ENCODE measurements around the gene NBPF19.
"Not testable (repeated sequence)": the region's sequence is repeated elsewhere in the genome, so short reads cannot be mapped to it uniquely, and the experiment has no call there.

NBPF19 gene

DNA sequence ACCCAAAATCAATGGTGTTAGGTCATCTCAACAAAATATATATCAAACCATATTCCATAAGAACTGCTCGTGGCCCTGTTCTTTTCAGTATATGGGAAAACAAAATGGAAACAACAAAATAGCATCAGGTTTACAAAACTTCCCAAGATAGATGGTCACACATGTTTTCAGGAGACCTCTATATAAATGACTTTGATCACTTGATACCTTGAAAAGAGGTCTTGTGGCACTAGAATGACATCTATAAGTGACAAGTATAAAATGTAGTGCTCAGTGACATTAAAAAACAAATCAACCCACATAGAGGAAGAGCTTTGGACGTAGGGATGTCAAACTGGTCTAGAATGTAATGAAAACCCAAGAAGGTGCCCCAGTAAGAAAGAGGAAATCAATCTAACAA lies at the start of gene NBPF19:
TSS of gene NBPF19 (plus strand) at position 301 of the 400 bp plus-strand sequence. CDS start 888 bp downstream, outside the sequence.
- DNase-seq, result not testable (repeated sequence)

DNA sequence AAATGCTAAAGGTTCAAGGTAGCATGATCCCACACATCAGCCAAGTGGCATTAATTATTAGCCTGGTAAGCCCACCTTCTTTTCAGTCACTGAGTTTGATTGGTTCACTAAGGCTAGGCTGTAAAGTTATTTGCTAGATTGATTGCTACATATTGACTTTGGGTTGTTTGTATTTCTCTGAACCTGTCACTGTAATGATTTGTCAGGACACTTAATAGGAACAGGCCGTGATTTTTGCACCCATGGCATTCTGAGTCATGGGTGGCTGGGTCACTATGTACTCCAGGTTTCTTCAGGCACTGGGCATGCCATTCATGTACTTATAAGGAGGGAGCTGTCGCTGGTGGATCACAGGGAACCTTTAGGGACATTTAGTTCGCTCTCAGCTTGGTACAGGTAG lies 46.5 kb upstream of the NBPF19 start:
- not testable (repeated sequence) for DNase-seq

- DNase-seq, result not testable (repeated sequence)
These were observed 29.4 kb upstream of the NBPF19 start for GRCh38 chr1:149445451-149445850.

- not testable (repeated sequence) for DNase-seq
These were observed 22.6 kb upstream of the NBPF19 start for GRCh38 chr1:149452196-149452595.

DNA sequence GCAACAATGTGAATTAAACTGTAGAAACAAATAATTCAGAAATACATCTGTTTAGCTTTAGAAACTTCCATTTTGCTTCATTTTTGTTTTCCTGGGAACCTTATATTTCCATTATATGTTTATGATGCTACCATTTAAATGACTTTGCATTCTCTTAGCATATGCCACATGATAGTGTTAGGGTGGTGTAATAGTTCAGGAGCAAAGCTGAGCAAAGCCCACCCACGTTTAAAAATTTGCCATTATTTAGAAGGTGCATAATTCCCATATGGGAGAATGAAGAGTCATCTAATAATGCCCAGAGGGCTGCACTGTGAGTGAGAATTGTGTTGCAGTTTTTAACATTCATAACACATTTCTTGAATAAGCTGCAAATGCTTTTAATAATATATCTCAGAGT lies 22.2 kb upstream of the NBPF19 start:
- DNase-seq, result not testable (repeated sequence)

DNA sequence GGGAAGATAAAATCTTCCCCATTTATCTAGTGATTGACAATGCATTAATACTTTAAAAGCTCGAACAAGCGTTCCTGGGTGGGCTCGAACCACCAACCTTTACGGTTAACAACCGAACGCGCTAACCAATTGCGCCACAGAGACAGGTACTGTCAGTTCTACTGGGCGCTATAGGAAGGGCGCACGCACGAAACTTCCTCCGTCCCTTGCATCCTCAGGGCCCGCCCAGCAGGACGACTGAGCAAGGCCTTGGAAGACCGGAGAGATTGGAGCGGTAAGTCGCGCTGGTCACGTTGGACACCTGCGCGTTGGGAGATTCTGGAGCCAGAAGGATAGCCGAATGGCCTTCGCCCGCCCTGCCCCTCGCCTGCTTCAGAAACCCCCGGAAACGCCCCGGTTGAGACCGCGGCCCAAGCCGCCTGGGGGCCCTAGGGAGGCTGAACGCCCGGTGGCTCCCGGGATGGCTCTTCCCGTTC lies 83.5 kb downstream of the NBPF19 start:
- peak; percentile 40 for DNase-seq

GRCh38 chr1:149561806-149562205 lies 87.0 kb downstream of the NBPF19 start:
- DNase-seq, result not testable (repeated sequence)

DNA sequence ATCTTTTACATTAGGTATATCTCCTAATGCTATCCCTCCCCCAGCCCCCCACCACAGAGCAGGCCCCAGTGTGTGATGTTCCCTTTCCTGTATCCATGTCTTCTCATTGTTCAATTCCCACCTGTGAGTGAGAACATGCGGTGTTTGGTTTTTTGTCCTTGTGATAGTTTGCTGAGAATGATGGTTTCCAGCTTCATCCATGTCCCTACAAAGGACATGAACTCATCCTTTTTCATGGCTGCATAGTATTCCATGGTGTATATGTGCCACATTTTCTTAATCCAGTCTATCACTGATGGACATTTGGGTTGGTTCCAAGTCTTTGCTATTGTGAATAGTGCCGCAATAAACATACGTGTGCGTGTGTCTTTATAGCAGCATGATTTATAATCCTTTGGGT lies 90.6 kb downstream of the NBPF19 start:
- DNase-seq, result not testable (repeated sequence)

- not testable (repeated sequence) for DNase-seq
These were observed 97.9 kb downstream of the NBPF19 start for GRCh38 chr1:149572763-149573162.

- peak; percentile 70 for DNase-seq
These were observed 110.7 kb downstream of the NBPF19 start for GRCh38 chr1:149585592-149585991.
